ENCODE data around the gene ACTN3.

The ACTN3 gene

DNA sequence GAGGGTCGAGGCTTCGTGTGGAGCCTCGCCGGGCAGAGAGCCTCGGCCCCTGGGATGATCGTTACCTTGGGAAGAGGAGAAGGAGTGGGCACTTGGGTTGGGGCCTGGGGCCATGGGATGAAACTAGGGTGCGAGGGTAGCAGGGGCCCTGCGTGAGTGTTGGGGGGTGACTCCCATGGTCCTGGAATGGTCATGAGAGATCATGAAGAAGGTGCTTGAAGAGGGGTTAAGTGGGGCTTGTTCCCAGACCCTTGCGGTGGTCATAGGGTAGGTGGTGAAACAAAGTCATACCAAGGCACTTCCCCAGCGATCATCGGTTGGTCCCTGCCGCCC is 46.6 kb downstream of the ACTN3 start:
- DNase-seq (ENCODE audit: low read depth): no peak
- TF ChIP-seq, protein P1, sequence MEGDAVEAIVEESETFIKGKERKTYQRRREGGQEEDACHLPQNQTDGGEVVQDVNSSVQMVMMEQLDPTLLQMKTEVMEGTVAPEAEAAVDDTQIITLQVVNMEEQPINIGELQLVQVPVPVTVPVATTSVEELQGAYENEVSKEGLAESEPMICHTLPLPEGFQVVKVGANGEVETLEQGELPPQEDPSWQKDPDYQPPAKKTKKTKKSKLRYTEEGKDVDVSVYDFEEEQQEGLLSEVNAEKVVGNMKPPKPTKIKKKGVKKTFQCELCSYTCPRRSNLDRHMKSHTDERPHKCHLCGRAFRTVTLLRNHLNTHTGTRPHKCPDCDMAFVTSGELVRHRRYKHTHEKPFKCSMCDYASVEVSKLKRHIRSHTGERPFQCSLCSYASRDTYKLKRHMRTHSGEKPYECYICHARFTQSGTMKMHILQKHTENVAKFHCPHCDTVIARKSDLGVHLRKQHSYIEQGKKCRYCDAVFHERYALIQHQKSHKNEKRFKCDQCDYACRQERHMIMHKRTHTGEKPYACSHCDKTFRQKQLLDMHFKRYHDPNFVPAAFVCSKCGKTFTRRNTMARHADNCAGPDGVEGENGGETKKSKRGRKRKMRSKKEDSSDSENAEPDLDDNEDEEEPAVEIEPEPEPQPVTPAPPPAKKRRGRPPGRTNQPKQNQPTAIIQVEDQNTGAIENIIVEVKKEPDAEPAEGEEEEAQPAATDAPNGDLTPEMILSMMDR (IDR thresholded peaks at IDR 0.05; ENCODE audit: insufficient read depth, low read depth, low read length, missing control alignments): no peak
- H3K4me3 ChIP-seq (ENCODE audit: low read length): peak overlapping the region; percentile 89

DNA sequence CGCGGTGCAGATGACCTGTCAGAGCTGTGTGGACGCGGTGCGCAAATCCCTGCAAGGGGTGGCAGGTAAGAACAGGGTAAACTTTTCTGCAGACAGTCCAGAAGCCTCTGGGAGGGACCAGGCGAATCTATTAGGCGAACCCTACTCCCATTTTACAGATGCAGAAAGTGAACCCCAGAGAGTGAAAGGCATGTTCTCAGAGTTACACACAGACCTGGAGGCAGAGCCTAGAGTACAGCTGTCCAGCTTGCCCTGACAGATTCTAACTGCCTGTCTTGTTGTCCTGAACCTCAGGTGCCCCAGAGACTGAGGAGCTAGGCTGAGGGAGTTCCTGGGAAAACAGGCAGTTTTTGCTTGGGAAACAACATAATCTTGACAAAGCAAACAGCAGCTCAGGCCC is 46.9 kb downstream of the ACTN3 start:
- TF ChIP-seq, protein P1 (IDR thresholded peaks at IDR 0.05; ENCODE audit: insufficient read depth, low read depth, low read length, missing control alignments): no peak
- peak overlapping the region; percentile 89 for H3K4me3 ChIP-seq (ENCODE audit: low read length)

DNA sequence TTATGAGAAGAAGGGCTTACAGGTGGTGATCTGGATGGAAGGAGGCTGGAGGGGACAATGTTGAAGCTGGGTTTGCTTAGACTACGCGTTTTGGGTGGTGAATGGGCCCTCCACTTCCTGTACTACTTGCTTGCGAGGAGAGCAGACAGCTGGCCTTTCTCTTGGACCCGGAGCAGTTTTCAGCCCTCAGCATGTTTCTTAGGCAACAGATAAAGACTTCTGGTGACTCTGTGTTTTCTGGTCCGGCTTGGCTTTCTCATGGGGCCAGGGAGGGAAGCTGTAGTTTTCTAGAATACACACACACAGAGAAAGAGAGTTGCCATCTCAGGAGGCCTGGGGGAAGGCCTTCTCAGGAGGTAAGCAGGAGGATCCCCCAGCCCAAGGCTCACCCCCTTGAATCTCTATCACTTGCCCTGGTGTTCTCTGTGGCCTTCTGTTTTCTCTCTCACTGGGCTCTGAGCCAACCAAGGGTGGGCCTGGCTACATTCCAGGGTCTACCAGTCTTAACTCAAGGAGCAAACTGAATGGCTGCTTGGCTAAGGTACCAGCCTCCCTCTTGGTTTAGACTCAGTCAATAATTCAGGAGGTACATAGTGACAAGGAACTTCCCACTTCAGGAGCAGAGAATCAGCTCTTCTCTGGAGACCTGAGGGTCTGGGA is 48.7 kb downstream of the ACTN3 start:
- no peak overlapping the region for H3K4me3 ChIP-seq (ENCODE audit: low read length)
- no peak for DNase-seq (ENCODE audit: low read depth)
- TF ChIP-seq, protein P1 (IDR thresholded peaks at IDR 0.05; ENCODE audit: insufficient read depth, low read depth, low read length, missing control alignments): no peak

More for the DNA sequence above, 46.9 kb downstream of the ACTN3 start:
- DNase-seq (ENCODE audit: low read depth): no peak

- TF ChIP-seq, protein P1 (IDR thresholded peaks at IDR 0.05; ENCODE audit: insufficient read depth, low read depth, low read length, missing control alignments): no peak
- no peak for DNase-seq (ENCODE audit: low read depth)
Measured at GRCh38 chr11:66598993-66599392, 52.3 kb downstream of the ACTN3 start.

DNA sequence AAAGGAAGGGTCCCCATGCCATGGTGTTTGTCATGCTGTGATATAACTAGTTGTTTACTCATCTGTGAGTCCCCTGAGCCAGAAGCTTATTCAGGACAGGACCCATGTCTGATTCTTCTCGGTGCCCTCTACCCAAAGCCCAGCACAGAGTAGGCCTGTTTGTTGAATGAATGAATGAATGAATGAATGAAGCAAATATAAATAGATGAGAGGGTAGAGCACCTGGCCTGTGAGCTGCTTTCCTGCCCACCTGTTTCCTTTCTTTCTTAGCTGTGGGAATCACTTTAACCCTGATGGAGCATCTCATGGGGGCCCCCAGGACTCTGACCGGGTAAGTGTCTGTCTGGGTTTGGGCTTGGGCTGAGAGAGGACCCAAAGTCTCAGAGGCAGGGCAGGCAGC is 53.5 kb downstream of the ACTN3 start:
- no peak for DNase-seq (ENCODE audit: low read depth)
- TF ChIP-seq, protein P1 (IDR thresholded peaks at IDR 0.05; ENCODE audit: insufficient read depth, low read depth, low read length, missing control alignments): no peak
- no peak overlapping the region for H3K4me3 ChIP-seq (ENCODE audit: low read length)

More at GRCh38 chr11:66598993-66599392, 52.3 kb downstream of the ACTN3 start:
- no peak overlapping the region for H3K4me3 ChIP-seq (ENCODE audit: low read length)

DNA sequence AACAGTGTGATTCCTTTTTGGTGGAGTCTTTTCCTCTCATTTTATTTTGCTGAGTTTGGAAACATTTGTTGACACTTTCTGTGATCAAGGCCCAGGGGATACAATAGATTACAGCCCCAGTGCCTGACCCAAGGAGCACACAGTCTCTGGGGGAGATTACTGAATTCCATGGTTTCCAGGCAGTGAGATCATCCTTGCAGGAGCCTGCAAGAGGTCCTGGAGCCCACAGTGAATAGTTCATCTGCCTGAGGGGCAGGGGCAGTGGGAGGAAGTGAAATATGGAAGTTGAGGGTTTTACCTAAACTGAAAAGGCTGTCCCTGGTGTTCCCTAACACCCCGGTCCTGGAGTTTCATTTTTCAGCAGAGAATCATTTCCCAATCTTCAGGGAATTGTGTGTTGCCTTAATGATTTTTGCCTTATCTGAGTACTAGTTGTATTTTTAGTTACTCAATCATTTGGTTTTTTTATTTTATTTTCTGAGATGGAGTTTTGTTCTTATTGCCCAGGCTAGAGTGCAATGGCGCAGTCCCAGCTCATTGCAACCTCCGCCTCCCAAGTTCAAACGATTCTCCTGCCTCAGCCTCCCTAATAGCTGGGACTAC is 54.0 kb downstream of the ACTN3 start:
- TF ChIP-seq, protein P1 (IDR thresholded peaks at IDR 0.05; ENCODE audit: insufficient read depth, low read depth, low read length, missing control alignments): no peak
- H3K4me3 ChIP-seq (ENCODE audit: low read length): no peak overlapping the region
- DNase-seq (ENCODE audit: low read depth): no peak

DNA sequence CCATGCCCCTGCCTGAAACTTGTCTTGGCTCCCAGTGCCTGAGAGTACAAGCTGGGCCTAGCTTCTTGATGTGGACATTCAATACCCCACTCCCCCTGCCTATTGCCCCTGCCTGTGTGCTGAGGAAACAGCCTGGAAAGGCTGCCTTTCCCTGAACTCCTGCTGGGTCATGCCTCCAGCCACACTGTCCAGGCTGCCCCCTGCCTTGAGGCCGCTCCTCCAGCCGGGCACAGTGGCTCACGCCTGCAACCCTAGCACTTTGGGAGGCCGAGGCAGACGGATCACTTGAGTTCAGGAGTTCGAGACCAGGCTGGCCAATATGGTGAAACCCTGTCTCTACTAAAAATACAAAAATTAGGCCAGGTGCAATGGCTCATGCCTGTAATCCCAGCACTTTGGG is 56.4 kb downstream of the ACTN3 start:
- no peak for DNase-seq (ENCODE audit: low read depth)
- TF ChIP-seq, protein P1 (IDR thresholded peaks at IDR 0.05; ENCODE audit: insufficient read depth, low read depth, low read length, missing control alignments): no peak
- no peak overlapping the region for H3K4me3 ChIP-seq (ENCODE audit: low read length)

Data from epithelial cell of esophagus (primary cell).